HFFc6 (cell line): ENCODE data around the gene TYSND1. TPM values are rescaled to one million over a fixed set of nuclear protein-coding genes. Genes with fewer than 3 reads are reported as not detected.
"Not testable (repeated sequence)": the region's sequence is repeated elsewhere in the genome, so short reads cannot be mapped to it uniquely, and the experiment has no call there.

Experiments used
- DNase-seq: peaks from one replicate; pipeline ENCODE4 v3.0.0-alpha.2; 2018
- H3K27ac Mint-ChIP-seq: 2 replicates; pipeline ENCODE4 v1.8.0; 2020; ENCODE audit warnings: mild to moderate bottlenecking, mixed read lengths
- H3K27me3 Mint-ChIP-seq: 2 replicates; pipeline ENCODE4 v1.8.0; 2021; ENCODE audit warnings: mild to moderate bottlenecking, moderate library complexity, mixed read lengths; ENCODE audit not compliant: insufficient read depth
- H3K36me3 Mint-ChIP-seq: 2 replicates; pipeline ENCODE4 v1.8.0; 2021; ENCODE audit warnings: low read depth, mixed read lengths
- H3K4me1 Mint-ChIP-seq: 2 replicates; pipeline ENCODE4 v1.8.0; 2020; ENCODE audit warnings: low read depth, mixed read lengths
- H3K4me3 Mint-ChIP-seq: 2 replicates; pipeline ENCODE4 v1.8.0; 2020; ENCODE audit warnings: mild to moderate bottlenecking, moderate library complexity, mixed read lengths
- H3K9me3 Mint-ChIP-seq: 2 replicates; pipeline ENCODE4 v1.8.0; 2020; ENCODE audit warnings: mild to moderate bottlenecking, mixed read lengths
- total RNA-seq, 6 experiments: library from RNA; stranded (reverse); fragmentation: NEBNext Ultra II Directional; extraction: Animal tissue kit (Norgen Biotek cat#: 25700); gene quantifications; 2 replicates in 1 of 6; 3 replicates in 5 of 6; pipeline ENCODE4 v1.2.3, GENCODE V29; 2021
- TF ChIP-seq, protein P1 (sequence below): fragments of 200-600 bp; sonication (generic); IDR thresholded peaks from 2 replicates; pipeline ENCODE4 v1.5.0; 2021; ENCODE audit warnings: antibody characterized with exemption, mild to moderate bottlenecking

TYSND1 gene
- total RNA-seq, 6 experiments from 2014 or later: 4.6 to 5.7 (median 4.9) TPM

DNA sequence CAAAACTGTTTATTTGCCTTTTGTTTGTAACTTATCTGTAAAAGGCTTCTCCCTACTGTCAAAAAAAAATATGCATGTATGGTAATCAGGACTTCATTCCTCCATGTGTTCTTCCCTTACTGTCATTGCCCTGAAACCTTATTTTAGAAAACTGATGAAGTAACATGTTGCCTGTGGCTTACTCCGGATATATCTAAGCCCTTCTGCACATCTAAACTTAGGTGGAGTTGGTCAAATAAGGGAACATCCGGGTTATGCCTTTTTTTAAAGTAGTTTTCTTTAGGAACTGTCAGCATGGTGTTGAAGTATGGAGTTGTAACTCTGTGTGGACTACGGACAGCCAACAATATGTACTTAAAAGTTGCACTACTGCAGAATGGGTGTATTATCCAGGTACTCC, 17.7 kb upstream of the TYSND1 start:
- DNase-seq: no peak
- peaks cover 47% of the 10 kb centered on the region for H3K36me3 Mint-ChIP-seq
- H3K4me1 Mint-ChIP-seq: peaks cover 75% of the 10 kb centered on the region
- no peaks in the 10 kb centered on the region; the same call in 1 of the 2 replicates for H3K27me3 Mint-ChIP-seq
- H3K27ac Mint-ChIP-seq: no peak overlapping the region; the same call in 1 of the 2 replicates
- TF ChIP-seq, protein P1, sequence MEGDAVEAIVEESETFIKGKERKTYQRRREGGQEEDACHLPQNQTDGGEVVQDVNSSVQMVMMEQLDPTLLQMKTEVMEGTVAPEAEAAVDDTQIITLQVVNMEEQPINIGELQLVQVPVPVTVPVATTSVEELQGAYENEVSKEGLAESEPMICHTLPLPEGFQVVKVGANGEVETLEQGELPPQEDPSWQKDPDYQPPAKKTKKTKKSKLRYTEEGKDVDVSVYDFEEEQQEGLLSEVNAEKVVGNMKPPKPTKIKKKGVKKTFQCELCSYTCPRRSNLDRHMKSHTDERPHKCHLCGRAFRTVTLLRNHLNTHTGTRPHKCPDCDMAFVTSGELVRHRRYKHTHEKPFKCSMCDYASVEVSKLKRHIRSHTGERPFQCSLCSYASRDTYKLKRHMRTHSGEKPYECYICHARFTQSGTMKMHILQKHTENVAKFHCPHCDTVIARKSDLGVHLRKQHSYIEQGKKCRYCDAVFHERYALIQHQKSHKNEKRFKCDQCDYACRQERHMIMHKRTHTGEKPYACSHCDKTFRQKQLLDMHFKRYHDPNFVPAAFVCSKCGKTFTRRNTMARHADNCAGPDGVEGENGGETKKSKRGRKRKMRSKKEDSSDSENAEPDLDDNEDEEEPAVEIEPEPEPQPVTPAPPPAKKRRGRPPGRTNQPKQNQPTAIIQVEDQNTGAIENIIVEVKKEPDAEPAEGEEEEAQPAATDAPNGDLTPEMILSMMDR: no peak
- H3K4me3 Mint-ChIP-seq: no peak overlapping the region
- H3K9me3 Mint-ChIP-seq: no peaks in the 10 kb centered on the region

DNA sequence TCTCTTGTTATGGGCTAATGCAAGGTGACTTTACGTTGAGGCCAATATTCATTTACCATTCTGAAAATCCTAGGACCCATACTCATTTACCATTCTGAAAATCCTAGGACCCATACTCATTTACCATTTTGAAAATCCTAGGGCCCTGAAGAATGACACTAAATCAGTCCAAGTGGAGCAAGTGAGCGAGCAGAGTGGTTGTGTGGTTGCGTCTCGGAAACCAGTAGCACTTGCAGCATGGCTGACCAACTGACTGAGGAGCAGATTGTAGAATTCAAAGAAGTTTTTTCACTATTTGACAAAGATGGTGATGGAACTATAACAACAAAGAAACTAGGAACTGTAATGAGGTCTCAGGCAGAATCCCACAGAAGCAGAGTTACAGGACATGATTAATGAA, 16.9 kb upstream of the TYSND1 start:
- TF ChIP-seq, protein P1: no peak
- Mint-ChIP-seq H3K27me3 (no peaks in the 10 kb centered on the region; the same call in 1 of the 2 replicates), H3K4me1 (peaks cover 68% of the 10 kb centered on the region), H3K9me3 (no peaks in the 10 kb centered on the region), H3K4me3 (no peak overlapping the region; the same call in 1 of the 2 replicates), H3K27ac (no peak overlapping the region), H3K36me3 (peaks cover 41% of the 10 kb centered on the region)
- no peak for DNase-seq

DNA sequence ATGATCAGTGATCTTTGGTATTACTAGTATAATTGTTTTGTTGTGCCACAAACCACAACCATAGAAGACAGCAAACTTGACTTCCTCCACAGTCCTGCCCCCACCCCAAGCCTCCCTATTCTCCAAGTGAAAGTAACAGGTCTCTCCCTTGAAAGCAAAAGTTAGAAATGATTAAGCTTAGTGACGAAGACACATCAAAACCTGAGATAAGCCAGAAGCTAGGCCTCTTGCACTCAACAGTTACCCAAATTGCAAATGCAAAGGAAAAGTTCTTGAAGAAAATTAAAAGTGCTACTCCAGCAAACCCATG, 16.3 kb upstream of the TYSND1 start:
- TF ChIP-seq, protein P1: no peak
- H3K9me3 Mint-ChIP-seq: no peaks in the 10 kb centered on the region
- H3K27me3 Mint-ChIP-seq: no peaks in the 10 kb centered on the region; the same call in 1 of the 2 replicates
- H3K4me1 Mint-ChIP-seq: peaks cover 62% of the 10 kb centered on the region
- peak overlapping the region; percentile 19 for H3K27ac Mint-ChIP-seq
- H3K36me3 Mint-ChIP-seq: peaks cover 45% of the 10 kb centered on the region
- no peak for DNase-seq
- peak overlapping the region; percentile 22 for H3K4me3 Mint-ChIP-seq

DNA sequence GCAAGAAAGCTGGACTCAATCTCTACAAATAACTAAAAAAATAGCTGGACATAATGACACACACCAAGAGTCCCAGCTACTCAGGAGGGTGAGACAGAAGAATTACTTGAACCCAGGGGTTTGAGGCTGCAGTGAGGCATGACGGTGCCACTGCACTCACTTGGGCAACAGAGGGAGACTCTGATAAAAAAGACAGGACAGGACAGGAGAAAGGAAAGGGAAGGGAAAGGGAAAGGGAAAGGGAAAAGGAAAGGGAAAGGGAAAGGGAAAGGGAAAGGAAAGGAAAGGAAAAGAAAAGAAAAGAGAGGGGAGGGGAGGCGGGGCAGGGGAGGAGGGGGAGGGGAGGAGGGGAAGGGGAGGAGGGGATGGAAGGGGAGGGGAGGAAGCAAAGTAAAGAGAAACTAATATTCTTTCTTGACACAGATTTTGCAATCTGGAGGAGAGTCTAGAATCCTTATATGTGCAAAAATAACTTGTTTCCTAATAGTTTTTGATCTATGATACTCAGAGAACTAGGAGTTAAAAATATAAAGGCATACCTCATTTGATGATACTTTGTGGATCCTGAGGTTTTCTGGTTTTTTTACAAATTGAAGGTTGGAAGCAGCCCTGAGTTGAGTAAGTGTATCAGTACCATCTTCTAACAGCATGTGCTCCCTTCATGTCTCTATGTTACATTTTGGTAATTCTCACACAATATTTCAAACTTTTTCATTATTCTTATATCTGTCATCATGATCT, 15.8 kb upstream of the TYSND1 start:
- TF ChIP-seq, protein P1: no peak
- Mint-ChIP-seq H3K4me3 (peak overlapping the region; percentile 22), H3K36me3 (peaks cover 51% of the 10 kb centered on the region), H3K27me3 (no peaks in the 10 kb centered on the region; the same call in 1 of the 2 replicates), H3K4me1 (peaks cover 57% of the 10 kb centered on the region), H3K27ac (peak overlapping the region; percentile 70), H3K9me3 (no peaks in the 10 kb centered on the region)
- no peak for DNase-seq

DNA sequence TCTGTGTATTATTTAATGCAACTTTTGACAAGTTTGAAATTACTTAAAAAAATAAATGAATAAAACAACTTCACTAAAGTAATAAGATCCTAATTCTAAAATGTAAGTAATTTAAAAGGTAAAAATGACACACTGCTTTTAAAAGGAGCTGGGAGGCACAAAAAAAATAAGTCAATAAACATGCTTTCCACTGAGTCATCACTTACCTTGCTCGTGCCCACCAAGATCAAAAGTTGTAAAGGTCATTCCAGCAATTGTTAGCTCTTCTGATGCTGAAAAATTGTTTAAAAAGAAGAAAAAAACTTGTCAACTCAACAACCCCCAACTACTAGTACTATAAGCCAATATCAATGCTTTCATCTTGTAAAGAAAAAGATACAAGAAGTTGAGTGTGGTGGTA, 14.3 kb upstream of the TYSND1 start:
- H3K27me3 Mint-ChIP-seq: no peaks in the 10 kb centered on the region; the same call in none of the 2 replicates
- TF ChIP-seq, protein P1: no peak
- no peak overlapping the region for H3K27ac Mint-ChIP-seq
- H3K9me3 Mint-ChIP-seq: no peaks in the 10 kb centered on the region
- H3K36me3 Mint-ChIP-seq: peaks cover 53% of the 10 kb centered on the region
- H3K4me3 Mint-ChIP-seq: no peak overlapping the region
- DNase-seq: no peak
- H3K4me1 Mint-ChIP-seq: peaks cover 44% of the 10 kb centered on the region

DNA sequence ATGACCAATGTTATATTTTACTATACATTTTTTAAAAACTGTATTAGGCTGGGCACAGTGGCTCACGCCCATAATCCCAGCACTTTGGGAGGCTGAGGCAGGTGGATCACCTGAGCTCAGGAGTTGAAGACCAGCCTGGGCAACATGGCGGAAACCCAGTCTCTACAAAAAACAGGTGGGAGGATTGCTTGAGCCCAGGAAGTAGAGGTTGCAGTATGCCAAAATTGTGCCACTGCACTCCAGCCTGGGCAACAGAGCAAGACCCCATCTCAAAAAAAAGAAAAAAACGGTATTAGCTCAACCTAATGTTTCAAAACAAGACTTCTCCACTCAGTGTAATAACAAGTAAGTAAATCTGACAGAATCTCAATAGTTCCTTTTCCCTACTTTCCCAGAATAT, 12.9 kb upstream of the TYSND1 start:
- not testable (repeated sequence) for DNase-seq, H3K27me3 Mint-ChIP-seq, H3K27ac Mint-ChIP-seq, H3K9me3 Mint-ChIP-seq, H3K4me3 Mint-ChIP-seq
- Mint-ChIP-seq H3K36me3 (peaks cover 57% of the 10 kb centered on the region), H3K4me1 (peaks cover 35% of the 10 kb centered on the region)
